Nephron (organoid): ENCODE data around the gene WDR93.

ENCODE experiments used
- H3K27ac Mint-ChIP-seq, 3 experiments: 2 replicates each; pipeline ENCODE4 v1.8.0; 2020; ENCODE audit warnings: mixed read lengths in 3 of 3, mild to moderate bottlenecking in 2 of 3, moderate library complexity in 1 of 3
- H3K27me3 Mint-ChIP-seq: 2 replicates; pipeline ENCODE4 v1.8.0; 2021; ENCODE audit warnings: low read depth, mild to moderate bottlenecking, moderate library complexity, mixed read lengths
- H3K36me3 Mint-ChIP-seq: 2 replicates; pipeline ENCODE4 v1.8.0; 2020; ENCODE audit warnings: low read depth, mixed read lengths
- H3K4me1 Mint-ChIP-seq: 2 replicates; pipeline ENCODE4 v1.8.0; 2020; ENCODE audit warnings: mixed read lengths
- H3K4me3 Mint-ChIP-seq, 3 experiments: 2 replicates each; pipeline ENCODE4 v1.8.0; 2020; ENCODE audit warnings: mild to moderate bottlenecking in 3 of 3, mixed read lengths in 3 of 3, moderate library complexity in 2 of 3
- H3K9me3 Mint-ChIP-seq: 2 replicates; pipeline ENCODE4 v1.8.0; 2020; ENCODE audit warnings: mixed read lengths
- CTCF ChIP-seq, 3 experiments: fragments of 200-600 bp; sonication (generic); IDR thresholded peaks; one replicate each; pipeline ENCODE4 v1.5.0; 2021; ENCODE audit warnings: antibody characterized with exemption in 3 of 3; ENCODE audit not compliant: unreplicated experiment in 3 of 3

Gene WDR93

GRCh38 chr15:89647191-89647851, 43.3 kb upstream of the WDR93 start:
- TF ChIP-seq CTCF (IDR thresholded peaks at IDR 0.05; ENCODE audit: unreplicated experiment in 3 of 3): peak; percentile 75 to 84 (median 77)
- Mint-ChIP-seq H3K36me3 (peaks cover 46% of the 10 kb centered on the region), H3K4me3 (no peak overlapping the region), H3K4me1 (no peaks in the 10 kb centered on the region), H3K9me3 (no peaks in the 10 kb centered on the region), H3K27ac (no peak overlapping the region), H3K27me3 (no peaks in the 10 kb centered on the region)

- no peaks in the 10 kb centered on the region for H3K27me3 Mint-ChIP-seq
- H3K9me3 Mint-ChIP-seq: no peaks in the 10 kb centered on the region
- no peak overlapping the region for H3K4me3 Mint-ChIP-seq
- H3K36me3 Mint-ChIP-seq: peaks cover 37% of the 10 kb centered on the region
- no peak overlapping the region for H3K27ac Mint-ChIP-seq
- no peak for TF ChIP-seq CTCF (IDR thresholded peaks at IDR 0.05; ENCODE audit: unreplicated experiment in 3 of 3)
- H3K4me1 Mint-ChIP-seq: peaks cover 4% of the 10 kb centered on the region
Observed at GRCh38 chr15:89648106-89649012, 42.3 kb upstream of the WDR93 start.

- Mint-ChIP-seq H3K27me3 (no peaks in the 10 kb centered on the region), H3K27ac (no peak overlapping the region), H3K4me1 (peaks cover 6% of the 10 kb centered on the region), H3K4me3 (no peak overlapping the region), H3K36me3 (peaks cover 31% of the 10 kb centered on the region), H3K9me3 (no peaks in the 10 kb centered on the region)
- no peak for TF ChIP-seq CTCF (IDR thresholded peaks at IDR 0.05; ENCODE audit: unreplicated experiment in 3 of 3)
Observed at GRCh38 chr15:89649013-89649625, 41.5 kb upstream of the WDR93 start.

DNA sequence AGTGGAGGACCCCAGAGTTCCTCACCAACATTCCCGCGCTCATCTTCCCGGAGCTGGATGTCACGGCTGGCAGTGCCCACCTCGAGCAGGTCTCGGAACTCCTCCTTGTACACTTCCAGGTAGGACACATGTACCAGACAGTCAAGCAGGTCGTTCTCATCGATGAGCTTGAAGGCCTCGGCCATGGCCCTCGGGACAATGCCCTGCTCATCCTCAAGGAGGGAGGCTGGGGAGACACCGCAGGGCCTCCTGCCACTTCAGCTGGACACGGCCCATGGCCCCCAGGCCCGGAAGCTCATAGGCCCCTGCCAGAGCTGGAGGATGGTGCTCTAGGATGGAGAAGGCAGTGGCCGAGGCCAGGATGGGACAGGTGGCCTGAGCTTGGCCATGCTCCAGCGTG, 40.9 kb upstream of the WDR93 start:
- no peaks in the 10 kb centered on the region for H3K27me3 Mint-ChIP-seq
- H3K36me3 Mint-ChIP-seq: peaks cover 27% of the 10 kb centered on the region
- no peak overlapping the region for H3K4me3 Mint-ChIP-seq
- H3K4me1 Mint-ChIP-seq: peaks cover 12% of the 10 kb centered on the region
- no peak overlapping the region for H3K27ac Mint-ChIP-seq
- H3K9me3 Mint-ChIP-seq: no peaks in the 10 kb centered on the region
- no peak for TF ChIP-seq CTCF (IDR thresholded peaks at IDR 0.05; ENCODE audit: unreplicated experiment in 3 of 3)

GRCh38 chr15:89652131-89652530, 38.5 kb upstream of the WDR93 start:
- H3K4me3 Mint-ChIP-seq: peak overlapping the region; percentile 28 to 61 (median 45)
- H3K9me3 Mint-ChIP-seq: no peaks in the 10 kb centered on the region
- H3K27ac Mint-ChIP-seq: no peak overlapping the region
- no peak for TF ChIP-seq CTCF (IDR thresholded peaks at IDR 0.05; ENCODE audit: unreplicated experiment in 3 of 3)
- peaks cover 19% of the 10 kb centered on the region for H3K4me1 Mint-ChIP-seq
- H3K27me3 Mint-ChIP-seq: no peaks in the 10 kb centered on the region
- peaks cover 18% of the 10 kb centered on the region for H3K36me3 Mint-ChIP-seq
